Measurements from ENCODE around the gene RABGGTA. TPM values are rescaled to one million over a fixed set of nuclear protein-coding genes. Genes with fewer than 3 reads are reported as not detected.
A peak's percentile ranks its signal among the peaks of the same experiment; 100 is the strongest.

The RABGGTA gene
- polyA plus RNA-seq, 2 of the 4 experiments (the other 2 are of a cell fraction) = 18.6 to 21.9 TPM

DNA sequence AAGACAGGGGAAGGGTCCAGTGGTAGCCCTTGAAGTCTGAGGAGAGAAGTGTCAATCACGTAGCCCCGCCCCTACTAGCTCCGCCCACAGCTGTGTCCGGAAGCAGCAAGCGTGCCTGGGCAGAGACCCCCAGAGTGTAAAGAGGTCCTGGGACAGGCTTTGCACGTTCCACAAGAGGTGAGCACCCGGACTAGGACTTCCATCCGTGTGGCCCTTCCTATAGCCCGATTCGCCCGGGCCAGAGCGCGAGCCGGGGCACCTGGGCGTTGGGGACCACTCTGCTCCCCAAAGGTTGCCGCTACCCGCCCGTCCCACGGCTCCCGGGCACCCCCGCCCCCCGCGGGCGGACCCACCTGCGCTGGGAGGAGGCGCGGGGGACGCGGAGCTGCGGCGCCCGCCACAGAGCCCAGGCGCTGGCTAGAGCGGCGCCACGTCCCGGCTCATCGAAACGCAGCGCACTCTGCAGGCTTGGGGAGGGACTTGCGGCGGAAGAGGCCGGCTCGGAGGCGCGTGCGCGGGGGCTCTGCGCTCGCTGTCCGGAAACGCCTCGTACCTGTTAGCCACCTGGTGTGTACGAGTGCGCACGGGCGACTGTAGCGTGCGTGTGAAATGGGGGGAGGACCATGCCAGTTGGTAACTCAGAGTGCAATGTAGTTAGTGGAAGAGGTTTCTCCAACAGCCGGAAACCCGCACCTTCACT is at the start of gene RABGGTA (continued):
- TF ChIP-seq, protein P1, sequence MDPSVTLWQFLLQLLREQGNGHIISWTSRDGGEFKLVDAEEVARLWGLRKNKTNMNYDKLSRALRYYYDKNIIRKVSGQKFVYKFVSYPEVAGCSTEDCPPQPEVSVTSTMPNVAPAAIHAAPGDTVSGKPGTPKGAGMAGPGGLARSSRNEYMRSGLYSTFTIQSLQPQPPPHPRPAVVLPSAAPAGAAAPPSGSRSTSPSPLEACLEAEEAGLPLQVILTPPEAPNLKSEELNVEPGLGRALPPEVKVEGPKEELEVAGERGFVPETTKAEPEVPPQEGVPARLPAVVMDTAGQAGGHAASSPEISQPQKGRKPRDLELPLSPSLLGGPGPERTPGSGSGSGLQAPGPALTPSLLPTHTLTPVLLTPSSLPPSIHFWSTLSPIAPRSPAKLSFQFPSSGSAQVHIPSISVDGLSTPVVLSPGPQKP (IDR thresholded peaks at IDR 0.05; ENCODE audit: low read depth, low read length) = no peak
- no peak for TF ChIP-seq CBX8 (IDR thresholded peaks at IDR 0.05)
- TF ChIP-seq RFX5 (IDR thresholded peaks at IDR 0.05) = 0 out of 2 replicates have a peak, but pooled peaks have one; percentile 57
- TF ChIP-seq EHF (CRISPR knock-in tag; IDR thresholded peaks at IDR 0.05) = no peak; the same call in 1 of the 2 replicates
- TF ChIP-seq CHD2 (IDR thresholded peaks at IDR 0.05; ENCODE audit: low read length, partially characterized antibody) = no peak
- no peak for TF ChIP-seq FOSB (CRISPR knock-in tag; IDR thresholded peaks at IDR 0.05)
- TF ChIP-seq ZSCAN20 (CRISPR knock-in tag; IDR thresholded peaks at IDR 0.05) = no peak
- TF ChIP-seq GATA3 (IDR thresholded peaks at IDR 0.05; ENCODE audit: borderline replicate concordance) = no peak
- TF ChIP-seq ZC3H11A (IDR thresholded peaks at IDR 0.05) = no peak
- no peak for TF ChIP-seq HEYL (CRISPR knock-in tag; IDR thresholded peaks at IDR 0.05)
- TF ChIP-seq CHD4 (IDR thresholded peaks at IDR 0.05; ENCODE audit: borderline replicate concordance) = no peak
- no peak for TF ChIP-seq NFE2L2 (conservative IDR thresholded peaks at IDR 0.05; ENCODE audit: low read length)
- no peak for TF ChIP-seq ZFP36 (IDR thresholded peaks at IDR 0.05; ENCODE audit: borderline replicate concordance, partially characterized antibody)
- no peak for TF ChIP-seq NPAS2 (CRISPR knock-in tag; IDR thresholded peaks at IDR 0.05; ENCODE audit: borderline replicate concordance)
- TF ChIP-seq, protein P2, sequence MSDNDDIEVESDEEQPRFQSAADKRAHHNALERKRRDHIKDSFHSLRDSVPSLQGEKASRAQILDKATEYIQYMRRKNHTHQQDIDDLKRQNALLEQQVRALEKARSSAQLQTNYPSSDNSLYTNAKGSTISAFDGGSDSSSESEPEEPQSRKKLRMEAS (IDR thresholded peaks at IDR 0.05) = peak; percentile 92
- TF ChIP-seq, protein P3, sequence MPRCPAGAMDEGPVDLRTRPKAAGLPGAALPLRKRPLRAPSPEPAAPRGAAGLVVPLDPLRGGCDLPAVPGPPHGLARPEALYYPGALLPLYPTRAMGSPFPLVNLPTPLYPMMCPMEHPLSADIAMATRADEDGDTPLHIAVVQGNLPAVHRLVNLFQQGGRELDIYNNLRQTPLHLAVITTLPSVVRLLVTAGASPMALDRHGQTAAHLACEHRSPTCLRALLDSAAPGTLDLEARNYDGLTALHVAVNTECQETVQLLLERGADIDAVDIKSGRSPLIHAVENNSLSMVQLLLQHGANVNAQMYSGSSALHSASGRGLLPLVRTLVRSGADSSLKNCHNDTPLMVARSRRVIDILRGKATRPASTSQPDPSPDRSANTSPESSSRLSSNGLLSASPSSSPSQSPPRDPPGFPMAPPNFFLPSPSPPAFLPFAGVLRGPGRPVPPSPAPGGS (IDR thresholded peaks at IDR 0.05) = peak; percentile 75; the same call in 1 of the 3 replicates
- no peak for TF ChIP-seq BHLHE40 (IDR thresholded peaks at IDR 0.05; ENCODE audit: low read depth, low read length)

DNA sequence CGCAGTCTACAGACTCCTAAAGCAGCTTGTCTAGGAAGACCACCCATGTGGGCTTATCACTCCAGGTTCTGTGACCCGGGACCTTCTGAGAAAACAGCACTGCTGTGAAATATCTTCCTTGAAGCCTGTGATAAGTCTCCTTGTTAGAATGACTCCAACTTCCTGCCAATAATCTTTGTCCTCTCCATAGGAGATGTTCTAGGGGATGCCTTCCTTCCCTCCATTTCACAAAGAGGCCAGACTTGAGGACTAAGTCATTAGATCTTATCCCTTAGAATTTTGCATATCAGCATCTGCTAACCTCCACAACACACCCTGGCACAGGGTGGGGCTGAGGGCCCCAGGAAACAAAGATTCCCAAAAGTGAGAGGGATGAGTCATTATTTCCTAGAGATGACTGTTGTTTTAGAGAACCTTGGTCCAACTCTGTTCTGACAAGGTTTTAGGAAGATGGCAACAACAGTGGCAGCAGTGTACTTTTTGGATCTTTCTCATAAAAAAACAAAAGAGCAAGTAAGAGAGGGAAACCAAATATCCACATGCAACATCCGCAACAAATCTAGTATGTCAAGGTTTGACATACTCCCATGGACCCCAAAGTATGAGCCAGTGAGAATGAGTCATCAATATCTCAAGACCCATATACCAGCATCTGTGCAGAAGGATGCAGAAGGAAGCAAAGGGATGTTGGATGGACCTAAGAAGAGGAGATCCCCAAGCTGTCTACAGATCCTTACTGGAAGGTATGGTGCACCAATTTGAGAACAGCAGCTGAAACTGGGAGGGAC is 45.9 kb upstream of the RABGGTA start:
- no peak for DNase-seq (ENCODE audit: low read depth in 1 of 2, low spot score in 1 of 2)
- peak in 1 of 2 experiments; percentile 36; a peak in 2 of 6 replicates for ATAC-seq
- POLR2A ChIA-PET = interaction anchor here (0.5 kb wide), 1 partner anchor 141 kb away, joined by 4 read pairs; no protein-coding TSS in a partner anchor

More for the DNA sequence above, 45.9 kb upstream of the RABGGTA start:
- 87% methylated on average over 3 of the region's 3 CpGs for WGBS (ENCODE audit: missing lambda C conversion rate)
- H3K27ac ChIP-seq = no peak overlapping the region
- H3K4me2 ChIP-seq = no peak overlapping the region
- CTCF ChIA-PET = interaction anchor here (0.9 to 46.6 kb wide), 9 partner anchors 9 to 113 kb away, joined by 3 to 1142 read pairs (median 7); partner anchors contain the start of genes CBLN3, CIDEB, KHNYN and LTB4R
- TF ChIP-seq MAFK (IDR thresholded peaks at IDR 0.05; ENCODE audit: partially characterized antibody) = peak; percentile 13
- TF ChIP-seq, protein P3 (IDR thresholded peaks at IDR 0.05) = no peak
- no peak for TF ChIP-seq FOSL2 (IDR thresholded peaks at IDR 0.05)
- TF ChIP-seq FOSL2 (CRISPR knock-in tag; IDR thresholded peaks at IDR 0.05) = peak; percentile 54; the same call in 1 of the 2 replicates
- H3K4me3 ChIP-seq = no peak overlapping the region
- peaks cover 11% of the 10 kb centered on the region for H3K4me1 ChIP-seq
- no peak for FAIRE-seq
- H3K9me3 ChIP-seq = no peaks in the 10 kb centered on the region
